ENCODE data around the gene ME2.
"Not testable (repeated sequence)": the region's sequence is repeated elsewhere in the genome, so short reads cannot be mapped to it uniquely, and the experiment has no call there.

Gene ME2

DNA sequence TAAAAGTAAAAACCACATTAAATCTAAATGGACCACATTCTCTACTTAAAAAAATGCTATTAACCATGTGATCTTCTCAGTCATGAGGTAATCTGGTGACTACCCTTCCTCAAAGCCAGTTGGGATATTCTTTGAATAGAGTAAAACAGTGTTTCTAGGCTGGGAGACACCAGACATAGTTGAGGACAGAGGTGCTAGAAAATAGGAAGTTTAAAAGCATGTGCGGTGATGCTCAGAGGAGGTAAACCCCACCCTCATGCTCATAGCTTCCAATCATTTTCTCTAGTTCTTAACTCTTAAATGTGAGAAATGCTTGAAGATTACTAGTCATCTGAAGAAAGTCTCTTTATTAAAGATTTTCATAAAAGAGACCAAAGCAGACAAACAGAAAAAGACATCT lies 58.3 kb downstream of the ME2 start:
- Histone ChIP-seq H3K27me3 (no peaks in the 10 kb centered on the region), H3K9me3 (no peaks in the 10 kb centered on the region), H3K36me3 (peaks cover 4 to 26% (median 6%) of the 10 kb centered on the region in 3 donors), H3K4me3 (no peak overlapping the region), H3K4me1 (no peaks in the 10 kb centered on the region), H3K27ac (no peak overlapping the region)
- no peak for TF ChIP-seq CTCF (IDR thresholded peaks at IDR 0.05)
- intact Hi-C loops (cut with DNase I; ENCODE audit: low total_unique reads), result no loop called here
- no peak for DNase-seq

- Histone ChIP-seq H3K27ac (no peak overlapping the region), H3K9me3 (no peaks in the 10 kb centered on the region), H3K36me3 (peaks cover 0 to 11% (median 0%) of the 10 kb centered on the region in 3 donors), H3K4me3 (no peak overlapping the region), H3K27me3 (no peaks in the 10 kb centered on the region), H3K4me1 (no peaks in the 10 kb centered on the region)
- no peak for DNase-seq
- no peak for TF ChIP-seq CTCF (IDR thresholded peaks at IDR 0.05)
- intact Hi-C loops (cut with DNase I; ENCODE audit: low total_unique reads), result no loop called here
These were observed 60.0 kb downstream of the ME2 start for GRCh38 chr18:50938912-50939311.

DNA sequence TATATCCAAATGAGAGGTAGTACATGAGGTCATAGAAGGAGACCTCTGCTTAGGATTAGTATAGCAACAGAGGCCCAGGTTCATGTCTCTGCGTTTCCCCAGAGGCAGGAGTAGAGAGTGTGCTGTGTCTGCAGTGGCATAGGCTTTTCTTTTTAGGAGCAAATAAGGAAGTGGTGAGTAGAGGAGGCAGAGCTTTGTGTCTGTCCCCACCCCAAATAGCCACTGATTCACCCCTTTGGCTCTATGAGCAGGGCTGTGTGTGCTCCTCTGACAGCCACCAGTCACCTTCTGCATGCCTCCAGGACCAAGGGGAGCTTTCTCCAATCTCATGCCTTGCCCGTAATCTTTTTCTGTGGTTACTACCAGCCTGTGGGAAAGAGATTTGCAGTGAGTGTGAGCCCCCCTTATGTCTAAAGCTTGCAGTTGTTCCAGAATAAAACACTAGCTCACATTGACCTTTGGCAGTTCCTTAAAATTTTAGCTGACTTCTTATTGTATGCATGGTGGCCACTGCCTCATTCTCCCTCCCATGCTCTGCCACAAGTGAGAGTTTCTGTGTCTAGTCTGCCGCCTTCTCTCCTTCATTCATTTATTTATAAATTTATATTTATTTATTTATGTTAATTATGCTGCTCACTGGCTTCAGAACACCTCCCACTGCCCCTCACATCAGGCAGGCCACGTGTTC lies 65.5 kb downstream of the ME2 start:
- H3K4me3 ChIP-seq, result no peak overlapping the region
- H3K9me3 ChIP-seq, result no peaks in the 10 kb centered on the region
- H3K36me3 ChIP-seq, result peaks cover 0 to 26% (median 4%) of the 10 kb centered on the region in 3 donors
- no peak for TF ChIP-seq CTCF (IDR thresholded peaks at IDR 0.05)
- H3K4me1 ChIP-seq, result no peaks in the 10 kb centered on the region
- no peak for DNase-seq
- H3K27ac ChIP-seq, result no peak overlapping the region
- intact Hi-C loops (cut with DNase I; ENCODE audit: low total_unique reads), result no loop called here
- no peaks in the 10 kb centered on the region for H3K27me3 ChIP-seq

DNA sequence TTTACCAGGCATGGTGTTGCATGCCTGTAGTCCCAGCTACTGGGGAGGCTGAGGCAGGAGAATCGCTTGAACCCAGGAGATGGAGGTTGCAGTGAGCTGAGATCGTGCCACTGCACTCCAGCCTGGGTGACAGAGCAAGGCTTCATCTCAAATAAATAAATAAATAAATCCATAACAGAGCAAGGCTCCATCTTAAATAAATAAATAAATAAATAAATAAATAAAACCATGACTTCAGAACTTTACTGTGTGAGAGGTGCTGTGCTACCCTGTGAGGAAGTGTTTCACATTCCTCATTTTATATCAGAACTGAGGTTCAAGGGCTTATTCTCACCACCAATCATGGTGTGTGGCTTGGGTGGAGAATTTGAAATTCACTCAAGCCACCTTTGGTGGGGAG lies 67.0 kb downstream of the ME2 start:
- H3K36me3 ChIP-seq, result peaks cover 0 to 16% (median 4%) of the 10 kb centered on the region in 3 donors
- H3K27ac ChIP-seq; H3K27me3 ChIP-seq; H3K9me3 ChIP-seq; DNase-seq; H3K4me1 ChIP-seq; intact Hi-C loops (cut with DNase I; ENCODE audit: low total_unique reads); H3K4me3 ChIP-seq: not testable (repeated sequence)

- no peak for DNase-seq
- Histone ChIP-seq H3K27me3 (no peaks in the 10 kb centered on the region), H3K9me3 (no peaks in the 10 kb centered on the region), H3K4me3 (no peak overlapping the region), H3K4me1 (no peaks in the 10 kb centered on the region), H3K36me3 (peaks cover 0 to 15% (median 4%) of the 10 kb centered on the region in 3 donors), H3K27ac (no peak overlapping the region)
- intact Hi-C loops (cut with DNase I; ENCODE audit: low total_unique reads), result no loop called here
- no peak for TF ChIP-seq CTCF (IDR thresholded peaks at IDR 0.05)
These were observed 69.0 kb downstream of the ME2 start for GRCh38 chr18:50947899-50948298.

DNA sequence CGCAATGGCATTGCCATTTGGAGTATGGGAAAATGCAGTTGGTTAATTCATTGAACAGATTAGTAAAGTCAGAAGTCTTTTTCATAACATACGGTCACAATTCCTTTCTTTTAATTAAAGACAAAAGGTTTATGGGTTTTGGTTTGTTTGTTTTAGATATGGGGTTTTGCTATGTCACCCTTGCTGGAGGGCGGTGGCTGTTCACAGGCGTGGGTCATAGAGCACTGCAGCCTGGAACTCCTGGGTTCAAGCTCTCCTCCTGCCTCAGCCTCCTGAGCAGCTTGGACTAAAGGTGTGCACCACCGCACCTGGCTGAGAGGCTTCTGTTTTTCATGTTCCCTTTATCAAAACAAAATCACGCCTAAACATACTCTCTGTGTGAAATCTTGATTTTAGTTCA lies 70.3 kb downstream of the ME2 start:
- Histone ChIP-seq H3K4me1 (no peaks in the 10 kb centered on the region), H3K27ac (no peak overlapping the region), H3K27me3 (no peaks in the 10 kb centered on the region), H3K36me3 (peaks cover 0 to 12% (median 4%) of the 10 kb centered on the region in 3 donors), H3K9me3 (no peaks in the 10 kb centered on the region), H3K4me3 (no peak overlapping the region)
- TF ChIP-seq CTCF (IDR thresholded peaks at IDR 0.05), result no peak
- intact Hi-C loops (cut with DNase I; ENCODE audit: low total_unique reads), result no loop called here
- DNase-seq, result no peak
